Measurements from ENCODE around the gene MCM10.
"Not testable (repeated sequence)": the region's sequence is repeated elsewhere in the genome, so short reads cannot be mapped to it uniquely, and the experiment has no call there.

The MCM10 gene

DNA sequence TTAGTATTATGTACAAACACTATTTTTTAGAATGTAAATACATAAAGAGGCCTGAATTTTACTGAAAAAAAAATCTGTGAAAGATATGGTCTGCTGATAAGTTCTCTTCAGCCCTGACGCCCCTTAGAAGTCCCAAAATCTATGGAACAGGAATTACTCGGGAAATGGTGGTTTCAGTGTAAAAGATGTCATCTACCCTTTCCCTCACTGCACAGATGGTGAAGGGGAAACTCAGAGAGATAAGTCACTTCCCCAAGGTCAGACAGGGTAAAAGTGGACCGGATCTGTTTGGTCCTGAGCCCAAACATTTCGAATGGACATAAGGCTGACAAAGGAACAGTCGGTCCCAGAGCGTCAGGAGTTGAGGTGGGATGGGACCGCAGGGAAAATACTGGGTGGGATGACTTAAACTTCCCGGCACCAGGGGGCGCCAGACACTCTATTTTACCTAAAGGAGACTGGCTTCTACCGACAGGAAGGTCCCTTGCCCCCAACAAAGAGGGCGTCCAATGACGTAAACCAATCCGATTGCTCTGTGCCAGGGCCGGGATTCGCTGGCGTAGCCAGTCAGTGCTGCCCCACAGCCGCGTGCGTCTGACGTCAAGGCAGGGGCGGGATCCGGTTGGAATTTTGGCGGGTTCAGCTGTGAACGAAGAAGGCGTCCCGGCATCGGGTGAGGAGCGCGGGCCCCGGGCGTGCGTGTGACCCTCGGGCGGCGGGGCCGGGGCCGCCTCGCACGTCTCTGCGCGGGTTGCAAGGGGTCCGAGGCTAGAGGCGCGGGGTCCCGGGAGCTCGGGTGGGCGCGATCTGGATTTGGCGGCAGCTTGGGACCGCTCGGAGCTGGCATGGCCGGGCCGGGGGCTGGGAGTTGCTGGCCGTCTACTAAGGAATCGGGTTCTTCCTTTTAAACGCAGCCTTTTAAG lies at the start of gene MCM10:
MCM10 (plus strand) TSS at position 625 of the 923 bp plus-strand sequence. CDS start 2,645 bp downstream, outside the sequence.
- DNase-seq: peak; percentile 91

- DNase-seq: no peak
Observed at GRCh38 chr10:13113544-13113943, 47.8 kb upstream of the MCM10 start.

GRCh38 chr10:13115832-13116803 lies 45.2 kb upstream of the MCM10 start:
- DNase-seq: no peak

DNA sequence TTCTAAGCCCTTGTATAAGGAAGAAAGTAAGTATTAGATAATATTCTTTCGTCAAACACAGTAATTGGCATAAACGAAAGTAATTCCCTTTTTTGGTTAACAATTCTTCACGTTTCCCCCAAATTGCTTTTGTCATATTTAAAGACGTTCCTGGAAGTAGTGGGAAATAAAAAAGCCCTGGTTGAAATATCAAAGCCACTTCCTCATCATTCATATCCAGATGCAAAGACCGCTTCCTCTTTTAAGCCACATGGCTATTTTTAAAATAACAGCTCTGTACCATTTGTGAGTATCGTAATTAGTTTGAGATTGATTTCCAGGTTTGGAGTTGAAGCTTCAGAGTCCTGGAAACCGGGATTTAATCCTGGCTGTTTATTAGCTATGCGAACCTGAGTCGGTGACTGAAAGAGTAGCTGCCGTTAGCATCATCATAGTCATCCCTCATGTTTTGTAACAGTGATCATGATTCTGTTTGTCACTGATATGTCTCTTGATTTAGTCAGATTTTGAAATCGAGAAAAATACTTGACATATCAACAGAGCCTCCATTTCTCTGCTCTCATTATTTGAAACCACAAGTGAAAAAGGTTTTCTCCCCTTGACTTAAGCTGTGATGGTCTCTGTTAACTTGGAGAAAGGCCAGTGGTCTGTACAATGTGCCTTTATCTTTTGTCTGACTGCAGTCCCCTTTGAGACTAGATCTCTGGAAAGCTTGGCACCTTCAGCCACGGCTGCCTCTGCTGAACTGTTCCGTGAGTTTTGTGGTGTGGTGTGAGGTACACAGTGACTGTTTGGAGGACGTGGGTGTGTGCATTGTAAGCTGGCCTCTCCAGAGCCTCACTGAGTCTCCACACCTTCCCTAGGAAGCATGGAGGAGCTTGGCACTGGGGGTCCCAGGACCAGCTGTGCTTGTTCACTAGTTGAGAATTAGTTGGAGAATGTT lies 43.2 kb upstream of the MCM10 start:
- DNase-seq: no peak

GRCh38 chr10:13118784-13119410 lies 42.5 kb upstream of the MCM10 start:
- no peak for DNase-seq

- DNase-seq: no peak
Observed at GRCh38 chr10:13120786-13121499, 40.4 kb upstream of the MCM10 start.

GRCh38 chr10:13121500-13121854 lies 39.9 kb upstream of the MCM10 start:
- no peak for DNase-seq

GRCh38 chr10:13136651-13137050 lies 24.7 kb upstream of the MCM10 start:
- no peak for DNase-seq

DNA sequence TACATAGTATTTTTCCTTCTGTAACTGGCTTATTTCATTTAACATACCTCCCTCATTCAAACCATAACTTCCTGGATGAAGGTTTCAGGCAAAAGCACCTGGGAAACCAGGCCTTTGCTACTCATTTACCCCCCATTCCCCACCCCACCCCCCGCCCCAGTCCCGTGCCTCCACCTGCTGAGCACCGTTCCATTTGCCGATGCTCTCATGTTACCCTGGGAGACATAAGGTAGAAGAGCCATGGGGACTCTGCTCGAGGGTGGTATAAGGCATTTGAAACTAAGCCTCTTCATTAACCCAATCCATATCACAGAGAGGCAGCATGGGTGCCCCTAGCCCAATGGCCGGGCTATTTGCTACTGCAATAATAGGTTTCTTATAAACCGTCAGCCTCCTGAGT lies 22.2 kb upstream of the MCM10 start:
- no peak for DNase-seq

DNA sequence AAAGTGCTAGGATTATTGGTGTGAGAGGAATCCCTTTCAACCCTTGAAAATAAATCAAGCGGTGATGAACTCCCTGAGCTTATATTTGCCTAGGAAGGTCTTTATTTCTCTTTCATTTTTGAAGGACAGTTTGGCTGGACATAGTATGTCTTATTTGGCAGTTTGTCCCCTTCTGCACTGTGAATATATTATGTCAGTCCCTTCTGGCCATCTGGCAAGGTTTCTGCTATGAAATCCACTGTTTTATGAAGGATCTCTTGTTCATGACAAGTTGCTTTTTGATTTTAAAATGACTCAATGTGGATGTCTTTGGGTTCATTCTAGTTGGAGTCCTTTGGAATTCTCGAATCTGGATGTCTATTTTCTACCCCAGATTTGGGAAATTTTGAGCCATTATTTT lies 21.7 kb upstream of the MCM10 start:
- DNase-seq: no peak

- DNase-seq: no peak
Observed at GRCh38 chr10:13140627-13141190, 20.6 kb upstream of the MCM10 start.

- DNase-seq: no peak
Observed at GRCh38 chr10:13143766-13144165, 17.6 kb upstream of the MCM10 start.

- no peak for DNase-seq
Observed at GRCh38 chr10:13144814-13145213, 16.5 kb upstream of the MCM10 start.

- no peak for DNase-seq
Observed at GRCh38 chr10:13146379-13146778, 15.0 kb upstream of the MCM10 start.

DNA sequence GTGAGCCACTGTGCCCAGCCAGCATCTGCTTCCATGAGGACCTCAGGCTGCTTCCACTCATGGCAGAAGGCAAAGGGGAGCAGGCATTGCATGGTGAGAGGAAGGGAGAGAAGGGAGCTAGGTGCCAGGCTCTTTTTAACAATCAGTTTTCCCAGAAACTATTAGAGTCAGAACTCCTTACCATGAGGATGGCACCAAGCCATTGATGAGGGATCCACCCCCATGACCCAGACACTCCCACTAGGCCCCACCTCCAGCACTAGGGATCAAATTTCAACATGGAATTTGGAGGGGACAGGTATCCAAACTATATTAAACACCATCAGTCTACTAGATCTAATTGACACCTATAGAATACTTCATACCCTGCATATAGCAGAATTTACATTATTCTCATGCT lies 14.2 kb upstream of the MCM10 start:
- DNase-seq: no peak

DNA sequence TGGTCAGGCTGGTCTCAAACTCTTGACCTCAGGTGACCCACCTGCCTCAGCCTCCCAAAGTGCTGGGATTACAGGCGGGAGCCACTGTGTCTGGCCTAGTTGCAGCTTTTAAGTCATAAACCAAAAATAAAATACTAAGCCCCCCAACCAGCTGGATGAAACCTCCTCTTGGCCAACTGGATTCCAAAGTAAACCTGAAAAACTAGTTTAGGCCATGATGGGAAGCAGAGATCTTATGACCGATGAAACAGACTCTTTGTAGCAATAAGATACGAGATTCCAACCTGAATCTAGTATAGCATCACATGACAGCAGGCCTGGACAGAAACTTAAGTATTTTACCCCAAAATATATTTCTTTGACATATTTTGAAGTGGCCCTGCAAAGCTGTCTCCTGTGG lies 9.1 kb upstream of the MCM10 start:
- DNase-seq: no peak

DNA sequence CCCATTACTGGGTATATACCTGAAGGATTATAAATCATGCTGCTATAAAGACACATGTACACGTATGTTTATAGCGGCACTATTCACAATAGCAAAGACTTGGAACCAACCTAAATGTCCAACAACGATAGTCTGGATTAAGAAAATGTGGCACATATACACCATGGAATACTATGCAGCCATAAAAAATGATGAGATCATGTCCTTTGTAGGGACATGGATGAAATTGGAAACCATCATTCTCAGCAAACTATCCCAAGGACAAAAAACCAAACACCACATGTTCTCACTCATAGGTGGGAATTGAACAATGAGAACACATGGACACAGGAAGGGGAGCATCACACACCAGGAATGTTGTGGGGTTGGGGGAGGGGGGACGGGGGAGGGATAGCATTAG lies 5.5 kb upstream of the MCM10 start:
- DNase-seq: not testable (repeated sequence)

GRCh38 chr10:13158401-13158800 lies 3.0 kb upstream of the MCM10 start:
- DNase-seq: peak; percentile 17

GRCh38 chr10:13161857-13162271 lies 506 bp downstream of the MCM10 start:
- DNase-seq: no peak

DNA sequence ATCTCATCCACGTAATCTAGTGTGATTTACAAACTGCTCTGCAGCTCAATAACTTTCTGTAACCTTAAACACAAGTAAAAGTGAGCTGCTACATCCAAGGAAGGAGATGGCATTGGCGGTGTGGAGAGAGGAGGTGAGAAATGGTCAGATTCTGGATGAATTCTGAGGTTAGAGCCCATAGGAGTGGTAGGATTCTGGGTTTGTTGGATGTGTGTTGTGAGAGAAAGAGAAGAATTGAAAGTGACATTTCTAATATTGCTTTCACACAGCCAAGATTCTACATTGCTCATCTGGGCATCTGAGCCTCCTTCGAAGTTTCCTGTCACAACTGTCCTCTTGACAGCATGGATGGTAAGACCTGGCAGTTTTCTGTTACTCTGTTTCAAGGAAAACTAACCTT lies 2.5 kb downstream of the MCM10 start:
- no peak for DNase-seq

DNA sequence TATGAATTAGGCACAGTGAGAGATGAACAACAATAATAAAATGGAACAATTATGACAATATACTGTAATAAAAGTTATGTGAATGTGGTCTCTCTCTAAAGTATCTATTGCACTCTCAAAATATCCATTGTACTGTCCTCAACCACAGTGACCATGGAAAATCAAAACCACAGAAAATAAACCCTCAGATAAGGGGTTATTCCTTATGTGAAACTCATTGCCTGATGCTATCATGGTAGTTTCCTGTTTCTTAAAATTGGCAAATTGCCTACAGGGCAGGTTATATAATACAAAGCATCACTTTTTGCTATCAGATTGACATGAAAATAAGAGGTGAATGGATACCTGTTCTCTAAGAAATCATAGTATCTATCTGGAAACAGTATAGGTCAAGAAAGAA lies 3.8 kb downstream of the MCM10 start:
- no peak for DNase-seq
